Kidney (tissue), 14 donors: Measurements from ENCODE around the gene SAMM50. TPM values are rescaled to one million over a fixed set of nuclear protein-coding genes. Genes with fewer than 3 reads are reported as not detected.
A peak's percentile ranks its signal among the peaks of the same experiment; 100 is the strongest.

Source experiments
- DNase-seq, 5 donors: peaks; one replicate each; pipeline ENCODE4 v3.0.0-alpha.2; 2013 to 2020
- FAIRE-seq: peaks from 2 replicates; lab custom pipeline; 2012; peaks lifted over from hg19 to GRCh38; lab: Jason Lieb, UNC
- H3K27ac ChIP-seq, 2 donors: one replicate each; pipeline ENCODE4 v1.7.0; 2013; ENCODE audit warnings: low read depth in 2 of 2, low read length in 2 of 2, inconsistent platforms in 1 of 2
- H3K27me3 ChIP-seq: one replicate; pipeline ENCODE4 v1.7.1; 2013; ENCODE audit warnings: low read length, inconsistent platforms; ENCODE audit not compliant: control insufficient read depth, insufficient read depth
- H3K36me3 ChIP-seq, 3 donors: one replicate each; pipeline versions ENCODE4 v1.7.0 to v1.7.1; 2013; ENCODE audit warnings: low read length in 3 of 3, control low read depth in 1 of 3, inconsistent platforms in 1 of 3; ENCODE audit not compliant: insufficient read depth in 3 of 3, control insufficient read depth in 2 of 3
- H3K4me1 ChIP-seq, 3 donors: one replicate each; pipeline versions ENCODE4 v1.7.0 to v1.7.1; 2013; ENCODE audit warnings: low read length in 3 of 3, inconsistent platforms in 1 of 3, low read depth in 1 of 3; ENCODE audit not compliant: control insufficient read depth in 2 of 3, insufficient read depth in 2 of 3
- H3K4me3 ChIP-seq, 3 donors: one replicate each; pipeline versions ENCODE4 v1.7.0 to v1.8.1; 2013; ENCODE audit warnings: low read length in 3 of 3, control low read depth in 1 of 3, inconsistent platforms in 1 of 3
- H3K9ac ChIP-seq, 3 donors: one replicate each; pipeline versions ENCODE4 v1.7.0 to v1.7.1; 2013; ENCODE audit warnings: low read length in 3 of 3, control low read depth in 1 of 3, inconsistent platforms in 1 of 3
- H3K9me3 ChIP-seq, 3 donors: one replicate each; pipeline versions ENCODE4 v1.7.0 to v1.7.1; 2013; ENCODE audit warnings: low read length in 3 of 3, control low read depth in 1 of 3, inconsistent platforms in 1 of 3; ENCODE audit not compliant: control insufficient read depth in 2 of 3, insufficient read depth in 1 of 3
- CTCF ChIP-seq: IDR thresholded peaks from 3 replicates; pipeline ENCODE4 v1.5.1; 2012; ENCODE audit warnings: mild to moderate bottlenecking, moderate library complexity, borderline replicate concordance; ENCODE audit not compliant: insufficient read depth; ENCODE audit errors: extremely low read depth
- intact Hi-C: fragments of 100-400 bp; cut with DNase I; formaldehyde crosslinking; loops from one replicate; pipeline ENCODE4 v1.11.1; 2022
- polyA plus RNA-seq: library from polyadenylated mRNA; stranded (reverse); fragments of 350-450 nt; fragmentation: Illumina TruSeq; extraction: RNeasy Lipid Tissue Mini Kit (QIAGEN cat#74804); gene quantifications from one replicate; pipeline ENCODE4 v1.2.3, GENCODE V29; 2014; ENCODE audit warnings: low read depth, low replicate concordance; ENCODE audit not compliant: insufficient read depth
- total RNA-seq: library from RNA; stranded (reverse); fragmentation: NEBNext Ultra II Directional; extraction: Animal tissue kit (Norgen Biotek cat#: 25700); gene quantifications from one replicate; pipeline ENCODE4 v1.2.1, GENCODE V29; 2021
- donor health status: control.
- donor health status: control.
- donor health status: control.
- donor health status: control.
- donor health status: control.
- donor health status: DM: yes; HTN: yes; CAD: no.
- donor health status: Normal renal cell carcinoma (clear cell type).

SAMM50 gene
- total and polyA plus RNA-seq, 2 donors from 2014 or later, result 34.9 to 57.0 TPM

- Histone ChIP-seq H3K9me3 (no peaks in the 10 kb centered on the region), H3K27ac (no peak overlapping the region), H3K36me3 (no peaks in the 10 kb centered on the region), H3K4me3 (no peak overlapping the region), H3K27me3 (no peaks in the 10 kb centered on the region), H3K9ac (no peak overlapping the region), H3K4me1 (peaks cover 0 to 10% (median 2%) of the 10 kb centered on the region in 3 donors)
- no peak for TF ChIP-seq CTCF
- intact Hi-C loops, result no loop called here
- DNase-seq, result no peak
- no peak for FAIRE-seq
Observed at GRCh38 chr22:43951391-43951790, 3.9 kb upstream of the SAMM50 start.

- Histone ChIP-seq H3K36me3 (no peaks in the 10 kb centered on the region), H3K9me3 (no peaks in the 10 kb centered on the region), H3K4me3 (no peak overlapping the region), H3K4me1 (peaks cover 0 to 12% (median 7%) of the 10 kb centered on the region in 3 donors), H3K9ac (no peak overlapping the region), H3K27me3 (no peaks in the 10 kb centered on the region), H3K27ac (no peak overlapping the region)
- FAIRE-seq (no peak), DNase-seq (no peak)
- intact Hi-C loops, result no loop called here
- TF ChIP-seq CTCF, result no peak
Observed at GRCh38 chr22:43951966-43952365, 3.3 kb upstream of the SAMM50 start.

GRCh38 chr22:43953988-43954785 is 1.1 kb upstream of the SAMM50 start:
- Histone ChIP-seq H3K4me1 (peaks cover 0 to 12% (median 7%) of the 10 kb centered on the region in 3 donors), H3K36me3 (no peaks in the 10 kb centered on the region), H3K9ac (peak overlapping the region in 1 of 3 donors; percentile 83), H3K9me3 (no peaks in the 10 kb centered on the region), H3K27me3 (no peaks in the 10 kb centered on the region), H3K27ac (no peak overlapping the region), H3K4me3 (peak overlapping the region; percentile 84 to 93 (median 89))
- DNase-seq (no peak), FAIRE-seq (no peak)
- intact Hi-C loops, result no loop called here
- no peak for TF ChIP-seq CTCF
